Activated naive CD4-positive, alpha-beta T cell treated with anti-CD3 and anti-CD28 coated beads for 36 hours (primary cell): ENCODE measurements around the gene TNS1. TPM values are rescaled to one million over a fixed set of nuclear protein-coding genes. Genes with fewer than 3 reads are reported as not detected.

Experiments
- CTCF ChIA-PET: fragments of 350-600 bp; sonication (Branson Sonifier 250); formaldehyde crosslinking; loops from one replicate; lab custom pipeline; 2021; ENCODE audit warnings: antibody characterized with exemption; lab: Charles Lee
- DNase-seq: peaks from one replicate; pipeline ENCODE4 v3.0.0-alpha.2; 2020
- H3K27ac Mint-ChIP-seq: one replicate; pipeline ENCODE4 v1.8.0; 2021; ENCODE audit warnings: mild to moderate bottlenecking, mixed read lengths
- H3K27me3 Mint-ChIP-seq: one replicate; pipeline ENCODE4 v1.8.0; 2021; ENCODE audit warnings: low read depth, mixed read lengths
- H3K36me3 Mint-ChIP-seq: one replicate; pipeline ENCODE4 v1.8.0; 2021; ENCODE audit warnings: low read depth, mixed read lengths
- H3K4me1 Mint-ChIP-seq: one replicate; pipeline ENCODE4 v1.8.0; 2021; ENCODE audit warnings: low read depth, mixed read lengths
- H3K4me3 Mint-ChIP-seq: one replicate; pipeline ENCODE4 v1.8.0; 2021; ENCODE audit warnings: mild to moderate bottlenecking, moderate library complexity, mixed read lengths
- H3K9me3 Mint-ChIP-seq: one replicate; pipeline ENCODE4 v1.8.0; 2021; ENCODE audit warnings: mixed read lengths
- intact Hi-C: fragments of 100-400 bp; cut with micrococcal nuclease; formaldehyde crosslinking; loops from one replicate; pipeline ENCODE4 v1.15.1; 2023
- total RNA-seq, 2 experiments: library from RNA; stranded (reverse); gene quantifications; one replicate each; pipeline ENCODE4 v1.2.3, GENCODE V29; 2021

The TNS1 gene
- total RNA-seq, 2 experiments from 2014 or later, result 0.40 to 0.74 TPM

DNA sequence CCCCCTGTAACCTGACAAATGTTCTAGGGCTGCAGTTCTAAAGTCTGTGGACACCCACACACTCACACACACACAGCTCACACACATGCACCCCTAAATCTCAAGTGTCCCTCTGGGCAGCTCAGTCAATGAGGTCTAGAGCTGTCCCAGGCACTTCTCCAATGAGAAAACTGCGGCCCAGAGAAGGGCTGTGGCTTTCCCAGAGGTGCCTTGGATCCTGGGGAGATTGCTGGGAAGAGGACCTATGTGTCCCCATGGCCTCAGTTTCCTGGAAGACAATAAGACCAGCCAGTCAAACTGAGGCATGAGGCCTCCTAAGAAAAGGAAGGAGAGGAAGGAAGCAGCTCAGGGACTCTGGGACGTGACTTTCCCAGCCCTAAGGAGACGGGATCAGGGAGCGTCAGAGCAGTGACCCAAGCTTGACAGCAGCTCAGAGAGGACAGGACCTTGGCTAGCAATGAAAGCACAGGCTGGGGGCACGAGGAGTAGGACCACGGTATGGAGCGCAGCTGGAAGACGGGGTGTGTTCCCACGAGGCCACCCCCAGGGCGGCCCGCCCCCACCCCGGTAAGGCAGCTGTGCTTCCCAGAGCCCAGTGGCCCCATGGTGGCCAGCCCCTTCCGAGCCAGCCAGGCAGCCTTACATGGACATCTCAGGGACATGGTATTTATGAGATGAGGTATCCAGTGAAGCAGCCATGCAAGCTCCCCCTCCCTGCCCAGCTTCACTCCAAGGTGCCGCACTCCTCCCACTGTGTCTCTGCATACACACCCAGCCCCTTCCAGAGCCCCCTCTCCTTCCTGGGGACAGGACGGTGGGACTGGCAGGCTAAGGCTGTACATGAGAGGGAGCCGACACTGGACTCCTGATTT lies 46.0 kb downstream of the TNS1 start:
- Mint-ChIP-seq H3K4me1 (no peaks in the 10 kb centered on the region), H3K4me3 (no peak overlapping the region), H3K36me3 (no peaks in the 10 kb centered on the region), H3K27me3 (peaks cover 2% of the 10 kb centered on the region), H3K9me3 (no peaks in the 10 kb centered on the region), H3K27ac (no peak overlapping the region)
- intact Hi-C loops, result no loop called here
- CTCF ChIA-PET, result no interaction called here
- DNase-seq, result no peak

DNA sequence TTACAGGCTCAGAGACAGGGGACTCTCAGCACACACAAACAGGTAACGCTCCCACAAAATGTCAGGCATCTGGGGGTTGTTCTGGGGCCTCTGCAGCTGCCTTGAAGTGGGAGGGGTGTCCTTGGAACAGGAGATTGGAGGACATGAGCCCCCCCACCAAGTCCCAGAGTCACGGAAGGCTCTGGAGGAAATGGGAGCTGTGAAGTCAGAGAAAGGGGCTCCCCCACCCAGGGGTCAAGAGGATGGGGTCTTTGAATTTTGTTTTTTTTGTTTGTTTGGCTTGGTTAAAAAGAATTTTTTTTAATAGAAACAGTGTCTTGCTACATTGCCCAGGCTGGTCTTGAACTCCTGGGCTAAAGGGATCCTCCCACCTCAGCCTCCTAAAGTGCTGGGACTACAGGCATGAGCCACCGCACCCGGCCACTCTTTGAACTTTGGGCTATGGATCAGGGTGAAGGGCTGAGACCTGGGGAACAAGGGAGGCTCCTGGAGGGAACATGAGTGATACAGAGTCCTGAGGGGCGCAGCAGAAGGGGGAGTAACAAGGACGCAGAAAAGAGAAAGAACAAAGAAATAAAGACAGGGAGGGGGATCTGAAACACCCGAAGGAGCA lies 46.8 kb downstream of the TNS1 start:
- Mint-ChIP-seq H3K27ac (no peak overlapping the region), H3K9me3 (no peaks in the 10 kb centered on the region)

GRCh38 chr2:217954971-217955740 lies 47.6 kb downstream of the TNS1 start:
- Mint-ChIP-seq H3K4me1 (no peaks in the 10 kb centered on the region), H3K27ac (no peak overlapping the region), H3K27me3 (peaks cover 2% of the 10 kb centered on the region), H3K36me3 (no peaks in the 10 kb centered on the region), H3K4me3 (no peak overlapping the region), H3K9me3 (no peaks in the 10 kb centered on the region)
- DNase-seq, result no peak
- intact Hi-C loops, result no loop called here
- CTCF ChIA-PET, result no interaction called here

More for the DNA sequence above, 46.8 kb downstream of the TNS1 start:
- DNase-seq, result no peak
- intact Hi-C loops, result no loop called here
- peaks cover 2% of the 10 kb centered on the region for H3K27me3 Mint-ChIP-seq
- H3K4me1 Mint-ChIP-seq, result no peaks in the 10 kb centered on the region
- H3K4me3 Mint-ChIP-seq, result no peak overlapping the region
- H3K36me3 Mint-ChIP-seq, result no peaks in the 10 kb centered on the region
- CTCF ChIA-PET, result no interaction called here

DNA sequence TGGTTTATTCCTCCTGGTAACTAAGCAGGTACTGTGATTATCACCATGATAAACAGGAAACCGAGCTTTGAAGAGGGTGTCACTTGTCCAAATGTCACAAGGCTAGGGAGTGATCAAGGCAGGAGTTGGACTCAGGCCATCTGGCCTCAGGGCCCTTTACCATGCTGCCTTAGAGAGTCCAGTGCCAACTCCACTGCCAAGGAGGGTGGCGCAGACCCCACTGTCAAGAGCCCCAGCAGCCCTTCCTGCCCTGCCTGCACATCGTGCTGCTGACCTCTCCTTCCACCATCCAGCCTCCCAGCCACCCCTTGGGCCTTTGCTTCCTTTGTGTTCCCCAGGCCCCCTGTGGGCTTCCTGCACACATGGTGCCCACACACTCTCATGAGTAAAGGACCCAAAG lies 48.3 kb downstream of the TNS1 start:
- no peaks in the 10 kb centered on the region for H3K36me3 Mint-ChIP-seq
- no peak for DNase-seq
- H3K27ac Mint-ChIP-seq, result no peak overlapping the region
- H3K9me3 Mint-ChIP-seq, result no peaks in the 10 kb centered on the region
- no peak overlapping the region for H3K4me3 Mint-ChIP-seq
- CTCF ChIA-PET, result interaction anchor here (0.6 kb wide), 1 partner anchor 1402 kb away, joined by 3 read pairs; no protein-coding TSS in a partner anchor
- no peaks in the 10 kb centered on the region for H3K4me1 Mint-ChIP-seq
- intact Hi-C loops, result no loop called here
- H3K27me3 Mint-ChIP-seq, result peaks cover 2% of the 10 kb centered on the region

- CTCF ChIA-PET, result interaction anchor here (0.6 kb wide), 1 partner anchor 1403 kb away, joined by 3 read pairs; no protein-coding TSS in a partner anchor
- Mint-ChIP-seq H3K27ac (no peak overlapping the region), H3K4me1 (no peaks in the 10 kb centered on the region), H3K36me3 (no peaks in the 10 kb centered on the region), H3K4me3 (no peak overlapping the region), H3K9me3 (no peaks in the 10 kb centered on the region), H3K27me3 (peaks cover 2% of the 10 kb centered on the region)
- no peak for DNase-seq
- intact Hi-C loops, result no loop called here
Measured at GRCh38 chr2:217954051-217954450, 48.7 kb downstream of the TNS1 start.

- H3K27ac Mint-ChIP-seq, result no peak overlapping the region
- H3K4me1 Mint-ChIP-seq, result no peaks in the 10 kb centered on the region
- CTCF ChIA-PET, result no interaction called here
Measured at GRCh38 chr2:217953531-217953932, 49.3 kb downstream of the TNS1 start.

GRCh38 chr2:217953011-217953481 lies 49.7 kb downstream of the TNS1 start:
- H3K4me3 Mint-ChIP-seq, result no peak overlapping the region
- no peak overlapping the region for H3K27ac Mint-ChIP-seq
- no peaks in the 10 kb centered on the region for H3K9me3 Mint-ChIP-seq
- H3K36me3 Mint-ChIP-seq, result no peaks in the 10 kb centered on the region
- no peaks in the 10 kb centered on the region for H3K4me1 Mint-ChIP-seq
- peaks cover 2% of the 10 kb centered on the region for H3K27me3 Mint-ChIP-seq
- CTCF ChIA-PET, result interaction anchor here (0.6 kb wide), 1 partner anchor 135 kb away, joined by 3 read pairs; no protein-coding TSS in a partner anchor
- no peak for DNase-seq
- intact Hi-C loops, result no loop called here

More at GRCh38 chr2:217953531-217953932, 49.3 kb downstream of the TNS1 start:
- Mint-ChIP-seq H3K36me3 (no peaks in the 10 kb centered on the region), H3K27me3 (peaks cover 2% of the 10 kb centered on the region), H3K4me3 (no peak overlapping the region), H3K9me3 (no peaks in the 10 kb centered on the region)
- intact Hi-C loops, result no loop called here
- DNase-seq, result no peak

DNA sequence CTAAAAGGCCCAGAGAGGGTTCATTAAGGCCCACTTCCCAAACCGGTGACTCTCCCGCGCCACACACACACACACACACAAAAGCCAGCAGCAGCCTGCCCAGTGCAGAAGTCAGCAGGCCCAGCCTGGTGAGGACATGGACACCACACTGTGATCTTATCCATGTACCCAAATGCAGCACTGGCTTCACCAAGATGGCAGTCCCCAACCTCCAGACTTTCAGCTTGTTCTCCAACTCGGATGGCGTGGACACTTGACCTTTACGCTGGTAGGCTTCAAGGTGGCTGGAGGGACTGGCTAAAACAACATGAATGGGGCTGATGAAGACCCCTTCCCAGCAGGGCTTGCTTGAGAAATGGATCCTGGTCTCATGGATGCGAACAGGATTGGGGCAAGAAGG lies 50.4 kb downstream of the TNS1 start:
- CTCF ChIA-PET, result interaction anchor here (0.6 kb wide), 1 partner anchor 136 kb away, joined by 3 read pairs; no protein-coding TSS in a partner anchor

DNA sequence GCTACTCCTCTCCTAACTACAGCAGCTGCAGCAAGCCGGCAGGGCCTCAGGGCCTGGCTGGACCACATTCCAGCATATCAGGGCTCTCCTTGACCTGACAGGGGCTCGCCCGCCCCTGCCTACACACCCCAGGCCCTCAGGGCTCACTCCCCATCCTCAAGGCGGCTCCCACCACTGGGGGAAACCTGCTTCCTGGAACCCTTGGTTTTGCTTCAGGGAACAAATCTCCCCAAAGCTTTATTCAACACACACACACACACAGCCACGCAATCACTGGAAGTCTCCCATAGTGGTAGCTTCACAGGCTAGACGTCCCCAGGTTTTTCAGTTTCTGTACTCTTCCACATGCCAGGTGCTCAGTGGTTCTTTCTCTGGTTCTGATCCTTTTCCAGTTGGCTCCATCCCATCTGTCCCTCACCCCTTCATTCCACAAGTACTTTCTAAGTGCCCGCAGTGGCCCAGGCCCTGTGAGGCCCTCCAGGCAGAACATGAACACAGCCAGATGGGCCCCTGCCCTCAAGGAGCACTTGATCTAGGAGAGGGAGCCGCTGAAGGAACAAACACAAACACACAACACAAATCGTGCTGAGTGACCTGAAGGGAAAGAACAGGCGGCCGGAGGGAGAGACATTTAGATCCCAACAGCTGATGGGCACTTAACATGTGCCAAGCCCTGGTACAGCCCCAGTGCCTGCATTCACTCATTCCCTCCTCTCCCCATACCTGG lies 51.1 kb downstream of the TNS1 start:
- Mint-ChIP-seq H3K4me1 (no peaks in the 10 kb centered on the region), H3K4me3 (no peak overlapping the region), H3K9me3 (no peaks in the 10 kb centered on the region), H3K36me3 (no peaks in the 10 kb centered on the region), H3K27ac (no peak overlapping the region), H3K27me3 (peaks cover 2% of the 10 kb centered on the region)
- intact Hi-C loops, result no loop called here
- CTCF ChIA-PET, result interaction anchor here (0.9 to 1.5 kb wide), 2 partner anchors 161 to 166 kb away, joined by 3 to 4 read pairs; no protein-coding TSS in a partner anchor
- no peak for DNase-seq

More for the DNA sequence above, 50.4 kb downstream of the TNS1 start:
- Mint-ChIP-seq H3K4me3 (no peak overlapping the region), H3K9me3 (no peaks in the 10 kb centered on the region), H3K36me3 (no peaks in the 10 kb centered on the region), H3K27ac (no peak overlapping the region), H3K27me3 (peaks cover 2% of the 10 kb centered on the region), H3K4me1 (no peaks in the 10 kb centered on the region)
- DNase-seq, result no peak
- intact Hi-C loops, result no loop called here

- intact Hi-C loops, result no loop called here
- H3K36me3 Mint-ChIP-seq, result no peaks in the 10 kb centered on the region
- H3K27me3 Mint-ChIP-seq, result peaks cover 2% of the 10 kb centered on the region
- H3K4me1 Mint-ChIP-seq, result no peaks in the 10 kb centered on the region
- DNase-seq, result no peak
- no peaks in the 10 kb centered on the region for H3K9me3 Mint-ChIP-seq
- H3K4me3 Mint-ChIP-seq, result no peak overlapping the region
- CTCF ChIA-PET, result interaction anchor here (0.9 to 1.5 kb wide), 2 partner anchors 161 to 165 kb away, joined by 3 to 4 read pairs; no protein-coding TSS in a partner anchor
- H3K27ac Mint-ChIP-seq, result no peak overlapping the region
Measured at GRCh38 chr2:217951091-217951490, 51.7 kb downstream of the TNS1 start.

DNA sequence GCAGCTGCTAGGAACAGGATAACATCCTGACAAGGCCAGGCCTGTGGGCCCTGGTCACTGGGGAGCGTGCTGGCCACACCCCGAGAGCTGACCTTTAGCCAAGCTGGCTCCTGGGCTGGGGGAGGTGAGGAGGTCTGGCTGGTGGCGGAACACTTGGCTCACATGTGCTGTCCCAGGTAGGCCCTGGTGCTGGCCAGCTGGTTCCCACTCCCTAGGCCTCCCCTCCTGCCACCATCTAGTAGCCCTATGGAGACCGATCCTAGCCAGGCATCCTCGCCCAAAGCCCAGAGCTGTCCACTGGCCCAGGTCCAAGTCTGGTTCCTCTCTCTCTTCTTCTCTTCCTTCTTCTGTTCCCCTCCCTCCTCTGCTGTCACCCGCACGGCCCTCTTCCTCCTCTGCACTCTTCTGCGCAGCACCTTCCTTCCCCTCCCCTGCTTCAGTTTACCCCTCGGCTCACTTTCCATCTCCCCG lies 52.4 kb downstream of the TNS1 start:
- H3K36me3 Mint-ChIP-seq, result no peaks in the 10 kb centered on the region
- no peaks in the 10 kb centered on the region for H3K4me1 Mint-ChIP-seq
- H3K27ac Mint-ChIP-seq, result no peak overlapping the region
- H3K4me3 Mint-ChIP-seq, result no peak overlapping the region
- H3K27me3 Mint-ChIP-seq, result peaks cover 5% of the 10 kb centered on the region
- H3K9me3 Mint-ChIP-seq, result no peaks in the 10 kb centered on the region
- CTCF ChIA-PET, result interaction anchor here (0.9 to 1.5 kb wide), 2 partner anchors 160 to 164 kb away, joined by 3 to 4 read pairs; no protein-coding TSS in a partner anchor
- no peak for DNase-seq
- intact Hi-C loops, result no loop called here
